GM12878 (cell line): ENCODE data around the gene PIGN. TPM values are rescaled to one million over a fixed set of nuclear protein-coding genes. Genes with fewer than 3 reads are reported as not detected.
A peak's percentile ranks its signal among the peaks of the same experiment; 100 is the strongest.

Source experiments
- ASH2L ChIP-seq: fragments of 300-600, 200-600 bp; sonication (generic); IDR thresholded peaks from 2 replicates; pipeline ENCODE4 v1.6.1; 2017; ENCODE audit warnings: low read depth, mild to moderate bottlenecking, borderline replicate concordance
- BACH1 ChIP-seq: fragments of 450-650 bp; IDR thresholded peaks from 2 replicates; pipeline ENCODE4 v1.6.1; 2017; ENCODE audit warnings: mild to moderate bottlenecking, borderline replicate concordance
- CREM ChIP-seq: IDR thresholded peaks from 2 replicates; pipeline ENCODE4 v1.6.1; 2014; ENCODE audit warnings: antibody characterized with exemption, low read depth
- DPF2 ChIP-seq: fragments of 450-650 bp; IDR thresholded peaks from 2 replicates; pipeline ENCODE4 v1.6.1; 2017; ENCODE audit warnings: mild to moderate bottlenecking
- EP300 ChIP-seq, 2 experiments: fragments of 150-350 bp in 1 of 2; IDR thresholded peaks; 2 replicates each; pipeline ENCODE4 v1.6.1; 2011 to 2012; ENCODE audit warnings: low read depth in 2 of 2, low read length in 2 of 2, borderline replicate concordance in 1 of 2, improper control_type of control experiment in 1 of 2, inconsistent platforms in 1 of 2; ENCODE audit not compliant: control insufficient read depth in 1 of 2
- FOXM1 ChIP-seq: IDR thresholded peaks from 2 replicates; pipeline ENCODE4 v1.6.1; 2012; ENCODE audit warnings: low read depth, mild to moderate bottlenecking, inconsistent platforms, low read length, moderate library complexity
- HDAC6 ChIP-seq: fragments of 200-600 bp; sonication (generic); IDR thresholded peaks from one replicate; pipeline ENCODE4 v1.8.0; 2017; ENCODE audit warnings: antibody characterized with exemption; ENCODE audit not compliant: unreplicated experiment
- HDGF ChIP-seq: fragments of 450-650 bp; IDR thresholded peaks from 2 replicates; pipeline ENCODE4 v1.6.1; 2016; ENCODE audit warnings: antibody characterized with exemption
- IKZF1 ChIP-seq: fragments of 450-650 bp; conservative IDR thresholded peaks from 2 replicates; pipeline ENCODE4 v1.6.1; 2017; ENCODE audit warnings: antibody characterized with exemption, mild to moderate bottlenecking
- IKZF2 ChIP-seq, 2 experiments: fragments of 450-650 bp; IDR thresholded peaks; 2 replicates each; pipeline ENCODE4 v1.6.1; 2017; ENCODE audit warnings: mild to moderate bottlenecking in 2 of 2, moderate library complexity in 2 of 2
- JUNB ChIP-seq: IDR thresholded peaks from 2 replicates; pipeline ENCODE4 v1.6.1; 2016; ENCODE audit warnings: antibody characterized with exemption, mild to moderate bottlenecking
- MAX ChIP-seq: IDR thresholded peaks from 2 replicates; pipeline ENCODE4 v1.6.1; 2012; ENCODE audit warnings: low read depth, low read length, improper control_type of control experiment
- MEF2A ChIP-seq: IDR thresholded peaks from 2 replicates; pipeline ENCODE4 v1.6.1; 2011; ENCODE audit warnings: low read depth, mild to moderate bottlenecking, low read length, moderate library complexity; ENCODE audit not compliant: insufficient read depth
- MTA2 ChIP-seq: fragments of 450-650 bp; IDR thresholded peaks from 2 replicates; pipeline ENCODE4 v1.6.1; 2016; ENCODE audit warnings: low read depth, mild to moderate bottlenecking, moderate library complexity
- NFYB ChIP-seq: IDR thresholded peaks from 2 replicates; pipeline ENCODE4 v1.6.1; 2011; ENCODE audit warnings: low read depth, mild to moderate bottlenecking, low read length, improper control_type of control experiment, moderate library complexity; ENCODE audit not compliant: insufficient read depth
- RUNX3 ChIP-seq: IDR thresholded peaks from 2 replicates; pipeline ENCODE4 v1.6.1; 2012; ENCODE audit warnings: low read length, inconsistent platforms
- SIX5 ChIP-seq: IDR thresholded peaks from 2 replicates; pipeline ENCODE4 v1.6.1; 2011; ENCODE audit warnings: mild to moderate bottlenecking, low read depth, low read length, moderate library complexity; ENCODE audit not compliant: severe bottlenecking
- SMAD1 ChIP-seq: fragments of 450-650 bp; IDR thresholded peaks from 2 replicates; pipeline ENCODE4 v1.6.1; 2018; ENCODE audit warnings: mild to moderate bottlenecking, low read depth; ENCODE audit not compliant: partially characterized antibody
- SMARCA5 ChIP-seq: fragments of 450-650 bp; IDR thresholded peaks from 2 replicates; pipeline ENCODE4 v1.6.1; 2017; ENCODE audit warnings: mild to moderate bottlenecking
- SRF ChIP-seq, 2 experiments: IDR thresholded peaks; 2 replicates each; pipeline ENCODE4 v1.6.1; 2011; ENCODE audit warnings: low read depth in 2 of 2, low read length in 2 of 2, mild to moderate bottlenecking in 1 of 2, moderate library complexity in 1 of 2
- STAT1 ChIP-seq: fragments of 450-650 bp; conservative IDR thresholded peaks from 2 replicates; pipeline ENCODE4 v1.6.1; 2014; ENCODE audit warnings: antibody characterized with exemption, mild to moderate bottlenecking
- YBX1 ChIP-seq: fragments of 450-650 bp; IDR thresholded peaks from 2 replicates; pipeline ENCODE4 v1.6.1; 2016; ENCODE audit warnings: antibody characterized with exemption
- ZNF384 ChIP-seq: IDR thresholded peaks from 2 replicates; pipeline ENCODE4 v1.6.1; 2012; ENCODE audit warnings: low read depth, mild to moderate bottlenecking, low read length, improper control_type of control experiment, borderline replicate concordance
- ZZZ3 ChIP-seq: IDR thresholded peaks from 2 replicates; pipeline ENCODE4 v1.6.1; 2011; ENCODE audit warnings: low read depth; ENCODE audit not compliant: control insufficient read depth, insufficient read length
- polyA plus RNA-seq, 11 experiments: library from polyadenylated mRNA; depleted of rRNA in 4 of 11; unstranded in 6 of 11; stranded (reverse) in 5 of 11; fragments of >200 nt; fragmentation: Nextera tagmentation in 4 of 11; fragmentation: Illumina TruSeq in 1 of 11; extraction: Ambion mirVana in 4 of 11; extraction: Trizol in 1 of 11; gene quantifications; 1 replicate in 1 of 11; 2 replicates in 10 of 11; pipeline versions ENCODE4 v1.2.1 to v1.2.3, GENCODE V29; 2011 to 2016; ENCODE audit warnings: inconsistent platforms in 2 of 11, missing spikeins in 2 of 11, low read depth in 1 of 11
- total RNA-seq, 4 experiments: library from RNA; depleted of rRNA in 3 of 4; stranded (reverse); fragments of >200 nt in 3 of 4; fragmentation: Illumina TruSeq in 1 of 4; extraction: Trizol in 1 of 4; gene quantifications; 2 replicates each; pipeline versions ENCODE4 v1.2.1 to v1.2.3, GENCODE V29; 2013 to 2021
- TF ChIP-seq, protein P1 (sequence below): fragments of 450-650 bp; IDR thresholded peaks from 2 replicates; pipeline ENCODE4 v1.6.1; 2016; ENCODE audit warnings: mild to moderate bottlenecking
- TF ChIP-seq, protein P2 (sequence below): fragments of 450-650 bp; IDR thresholded peaks from 2 replicates; pipeline ENCODE4 v1.6.1; 2018; ENCODE audit warnings: borderline replicate concordance, mild to moderate bottlenecking; ENCODE audit not compliant: partially characterized antibody
- TF ChIP-seq, protein P3 (sequence below): fragments of 150-350 bp; IDR thresholded peaks from 2 replicates; pipeline ENCODE4 v1.6.1; 2014; ENCODE audit warnings: mild to moderate bottlenecking, low read depth, low read length

The PIGN gene
- total and polyA plus RNA-seq, 10 of the 15 experiments (the other 5 are each of a cell fraction or from before 2014, with no cell fraction given): 6.9 to 25.4 (median 18.7) TPM

GRCh38 chr18:62080172-62080900 is 106.5 kb downstream of the PIGN start (continued):
- TF ChIP-seq, protein P1, sequence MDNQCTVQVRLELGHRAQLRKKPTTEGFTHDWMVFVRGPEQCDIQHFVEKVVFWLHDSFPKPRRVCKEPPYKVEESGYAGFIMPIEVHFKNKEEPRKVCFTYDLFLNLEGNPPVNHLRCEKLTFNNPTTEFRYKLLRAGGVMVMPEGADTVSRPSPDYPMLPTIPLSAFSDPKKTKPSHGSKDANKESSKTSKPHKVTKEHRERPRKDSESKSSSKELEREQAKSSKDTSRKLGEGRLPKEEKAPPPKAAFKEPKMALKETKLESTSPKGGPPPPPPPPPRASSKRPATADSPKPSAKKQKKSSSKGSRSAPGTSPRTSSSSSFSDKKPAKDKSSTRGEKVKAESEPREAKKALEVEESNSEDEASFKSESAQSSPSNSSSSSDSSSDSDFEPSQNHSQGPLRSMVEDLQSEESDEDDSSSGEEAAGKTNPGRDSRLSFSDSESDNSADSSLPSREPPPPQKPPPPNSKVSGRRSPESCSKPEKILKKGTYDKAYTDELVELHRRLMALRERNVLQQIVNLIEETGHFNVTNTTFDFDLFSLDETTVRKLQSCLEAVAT: no peak
- TF ChIP-seq, protein P2, sequence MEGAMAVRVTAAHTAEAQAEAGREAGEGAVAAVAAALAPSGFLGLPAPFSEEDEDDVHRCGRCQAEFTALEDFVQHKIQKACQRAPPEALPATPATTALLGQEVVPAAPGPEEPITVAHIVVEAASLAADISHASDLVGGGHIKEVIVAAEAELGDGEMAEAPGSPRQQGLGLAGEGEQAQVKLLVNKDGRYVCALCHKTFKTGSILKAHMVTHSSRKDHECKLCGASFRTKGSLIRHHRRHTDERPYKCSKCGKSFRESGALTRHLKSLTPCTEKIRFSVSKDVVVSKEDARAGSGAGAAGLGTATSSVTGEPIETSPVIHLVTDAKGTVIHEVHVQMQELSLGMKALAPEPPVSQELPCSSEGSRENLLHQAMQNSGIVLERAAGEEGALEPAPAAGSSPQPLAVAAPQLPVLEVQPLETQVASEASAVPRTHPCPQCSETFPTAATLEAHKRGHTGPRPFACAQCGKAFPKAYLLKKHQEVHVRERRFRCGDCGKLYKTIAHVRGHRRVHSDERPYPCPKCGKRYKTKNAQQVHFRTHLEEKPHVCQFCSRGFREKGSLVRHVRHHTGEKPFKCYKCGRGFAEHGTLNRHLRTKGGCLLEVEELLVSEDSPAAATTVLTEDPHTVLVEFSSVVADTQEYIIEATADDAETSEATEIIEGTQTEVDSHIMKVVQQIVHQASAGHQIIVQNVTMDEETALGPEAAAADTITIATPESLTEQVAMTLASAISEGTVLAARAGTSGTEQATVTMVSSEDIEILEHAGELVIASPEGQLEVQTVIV: no peak
- TF ChIP-seq IKZF2 (IDR thresholded peaks at IDR 0.05): peak in 1 of 2 experiments; percentile 48; a peak in 2 of 4 replicates
- no peak for TF ChIP-seq SIX5
- peak; percentile 48; the same call in 1 of the 2 replicates for TF ChIP-seq IKZF1
- TF ChIP-seq NFYB: no peak
- no peak for TF ChIP-seq BACH1
- no peak for TF ChIP-seq HDGF
- no peak for TF ChIP-seq STAT1
- no peak for TF ChIP-seq SMARCA5
- no peak for TF ChIP-seq MEF2A
- TF ChIP-seq MAX: no peak
- TF ChIP-seq, protein P3, sequence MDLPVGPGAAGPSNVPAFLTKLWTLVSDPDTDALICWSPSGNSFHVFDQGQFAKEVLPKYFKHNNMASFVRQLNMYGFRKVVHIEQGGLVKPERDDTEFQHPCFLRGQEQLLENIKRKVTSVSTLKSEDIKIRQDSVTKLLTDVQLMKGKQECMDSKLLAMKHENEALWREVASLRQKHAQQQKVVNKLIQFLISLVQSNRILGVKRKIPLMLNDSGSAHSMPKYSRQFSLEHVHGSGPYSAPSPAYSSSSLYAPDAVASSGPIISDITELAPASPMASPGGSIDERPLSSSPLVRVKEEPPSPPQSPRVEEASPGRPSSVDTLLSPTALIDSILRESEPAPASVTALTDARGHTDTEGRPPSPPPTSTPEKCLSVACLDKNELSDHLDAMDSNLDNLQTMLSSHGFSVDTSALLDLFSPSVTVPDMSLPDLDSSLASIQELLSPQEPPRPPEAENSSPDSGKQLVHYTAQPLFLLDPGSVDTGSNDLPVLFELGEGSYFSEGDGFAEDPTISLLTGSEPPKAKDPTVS: no peak
- TF ChIP-seq JUNB: no peak
- TF ChIP-seq EP300 (IDR thresholded peaks at IDR 0.05; ENCODE audit: borderline replicate concordance in 1 of 2, control insufficient read depth in 1 of 2, low read depth in 2 of 2, low read length in 2 of 2): no peak
- no peak for TF ChIP-seq ZZZ3
- 0 out of 2 replicates have a peak, but pooled peaks have one; percentile 44 for TF ChIP-seq DPF2
- TF ChIP-seq ASH2L: no peak
- TF ChIP-seq RUNX3: no peak
- no peak for TF ChIP-seq HDAC6
- TF ChIP-seq CREM: no peak
- peak; percentile 54; the same call in 1 of the 2 replicates for TF ChIP-seq MTA2
- no peak for TF ChIP-seq SRF (IDR thresholded peaks at IDR 0.05; ENCODE audit: low read depth in 2 of 2, low read length in 2 of 2)
- no peak for TF ChIP-seq YBX1
- no peak for TF ChIP-seq SMAD1
- TF ChIP-seq ZNF384: no peak
- TF ChIP-seq FOXM1: no peak
